ENCODE results near the gene GON7. TPM values are rescaled to one million over a fixed set of nuclear protein-coding genes. Genes with fewer than 3 reads are reported as not detected.
A peak's percentile ranks its signal among the peaks of the same experiment; 100 is the strongest.

Gene GON7
- total RNA-seq, 6 experiments from 2014 or later: 7.9 to 10.1 (median 9.1) TPM

DNA sequence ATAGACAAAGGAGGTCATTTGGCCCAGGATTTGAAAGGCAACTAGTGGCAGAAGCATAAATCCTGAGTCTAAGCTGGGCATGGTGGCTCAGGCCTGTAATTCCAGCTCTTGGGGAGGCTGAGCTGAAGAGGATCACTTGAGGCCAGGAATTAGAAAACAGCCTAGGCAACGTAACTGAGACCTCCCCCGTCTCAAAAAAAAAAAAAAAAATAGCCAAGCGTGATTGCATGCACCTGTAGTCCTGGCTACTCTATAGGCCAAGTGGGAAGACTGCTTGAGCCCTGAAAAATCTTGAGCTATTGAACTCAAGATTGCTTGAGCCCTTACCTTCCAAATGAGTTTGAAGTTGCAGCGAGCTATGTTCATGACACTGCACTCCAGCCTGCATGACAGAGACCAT is 7.8 kb downstream of the GON7 start:
- H3K4me3 Mint-ChIP-seq: no peak overlapping the region
- H3K27me3 Mint-ChIP-seq (ENCODE audit: insufficient read depth): no peaks in the 10 kb centered on the region
- no peaks in the 10 kb centered on the region for H3K9me3 Mint-ChIP-seq
- no peak overlapping the region; the same call in 1 of the 2 replicates for H3K27ac Mint-ChIP-seq
- TF ChIP-seq, protein P1, sequence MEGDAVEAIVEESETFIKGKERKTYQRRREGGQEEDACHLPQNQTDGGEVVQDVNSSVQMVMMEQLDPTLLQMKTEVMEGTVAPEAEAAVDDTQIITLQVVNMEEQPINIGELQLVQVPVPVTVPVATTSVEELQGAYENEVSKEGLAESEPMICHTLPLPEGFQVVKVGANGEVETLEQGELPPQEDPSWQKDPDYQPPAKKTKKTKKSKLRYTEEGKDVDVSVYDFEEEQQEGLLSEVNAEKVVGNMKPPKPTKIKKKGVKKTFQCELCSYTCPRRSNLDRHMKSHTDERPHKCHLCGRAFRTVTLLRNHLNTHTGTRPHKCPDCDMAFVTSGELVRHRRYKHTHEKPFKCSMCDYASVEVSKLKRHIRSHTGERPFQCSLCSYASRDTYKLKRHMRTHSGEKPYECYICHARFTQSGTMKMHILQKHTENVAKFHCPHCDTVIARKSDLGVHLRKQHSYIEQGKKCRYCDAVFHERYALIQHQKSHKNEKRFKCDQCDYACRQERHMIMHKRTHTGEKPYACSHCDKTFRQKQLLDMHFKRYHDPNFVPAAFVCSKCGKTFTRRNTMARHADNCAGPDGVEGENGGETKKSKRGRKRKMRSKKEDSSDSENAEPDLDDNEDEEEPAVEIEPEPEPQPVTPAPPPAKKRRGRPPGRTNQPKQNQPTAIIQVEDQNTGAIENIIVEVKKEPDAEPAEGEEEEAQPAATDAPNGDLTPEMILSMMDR (IDR thresholded peaks at IDR 0.05): no peak
- DNase-seq: no peak
- H3K4me1 Mint-ChIP-seq (ENCODE audit: low read depth): peaks cover 3% of the 10 kb centered on the region
- no peaks in the 10 kb centered on the region for H3K36me3 Mint-ChIP-seq (ENCODE audit: low read depth)

DNA sequence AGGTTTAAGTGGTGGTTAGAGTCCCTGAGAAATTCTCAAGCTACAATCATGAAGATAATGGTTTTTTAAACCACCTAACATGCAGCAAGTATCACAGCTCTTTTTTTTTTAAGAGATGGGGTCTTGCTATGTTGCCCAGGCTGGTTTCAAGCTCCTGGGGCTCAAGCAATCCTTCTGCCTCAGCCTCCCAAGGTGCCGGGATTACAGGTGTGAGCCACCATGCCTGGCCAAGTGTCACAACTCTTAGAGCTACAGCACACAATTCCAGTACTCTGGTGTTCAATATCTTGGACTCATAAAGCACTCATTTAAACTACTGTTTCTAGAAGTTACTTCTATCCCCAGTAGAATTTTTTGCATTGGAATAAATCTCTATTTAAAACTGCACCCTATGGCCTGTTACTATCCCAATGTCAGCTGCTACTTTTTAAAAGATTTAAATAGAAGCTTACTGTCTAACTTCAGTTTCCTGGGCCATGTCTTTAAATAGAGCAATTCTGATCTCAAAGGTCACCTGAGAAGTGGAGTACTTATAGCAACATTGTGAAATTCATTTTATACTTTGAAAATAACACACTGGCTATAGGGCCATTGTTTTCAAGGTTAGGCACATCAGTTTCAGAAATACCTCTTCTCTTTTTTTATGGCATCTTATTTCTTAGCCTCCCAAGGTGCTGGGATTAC is 11.4 kb downstream of the GON7 start:
- no peak overlapping the region for H3K27ac Mint-ChIP-seq
- no peak overlapping the region for H3K4me3 Mint-ChIP-seq
- no peaks in the 10 kb centered on the region for H3K27me3 Mint-ChIP-seq (ENCODE audit: insufficient read depth)
- no peak for DNase-seq
- H3K4me1 Mint-ChIP-seq (ENCODE audit: low read depth): peaks cover 25% of the 10 kb centered on the region
- H3K9me3 Mint-ChIP-seq: no peaks in the 10 kb centered on the region
- H3K36me3 Mint-ChIP-seq (ENCODE audit: low read depth): no peaks in the 10 kb centered on the region
- TF ChIP-seq, protein P1 (IDR thresholded peaks at IDR 0.05): no peak

DNA sequence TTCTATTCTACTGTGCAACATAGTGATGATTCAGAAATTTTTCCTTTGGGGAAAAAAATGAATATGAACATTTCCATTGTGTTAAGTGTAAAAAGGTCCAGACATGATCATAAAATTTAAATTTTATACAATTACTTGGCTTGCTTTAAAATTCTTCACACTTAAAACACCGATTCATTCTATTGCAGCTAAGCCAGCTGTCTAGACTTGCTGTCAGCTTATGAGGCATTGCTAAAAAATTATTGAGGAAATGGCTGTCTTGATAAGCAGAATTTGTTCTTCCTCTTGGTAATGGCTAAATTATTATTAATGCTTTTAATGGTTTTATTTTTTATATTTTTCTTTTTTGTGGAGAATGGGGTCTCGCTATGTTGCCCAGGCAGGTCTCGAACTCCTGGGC is 19.9 kb downstream of the GON7 start:
- no peak for DNase-seq
- Mint-ChIP-seq H3K4me1 (ENCODE audit: low read depth) (peaks cover 40% of the 10 kb centered on the region), H3K4me3 (no peak overlapping the region), H3K27ac (no peak overlapping the region), H3K27me3 (ENCODE audit: insufficient read depth) (no peaks in the 10 kb centered on the region), H3K9me3 (no peaks in the 10 kb centered on the region), H3K36me3 (ENCODE audit: low read depth) (peaks cover 6% of the 10 kb centered on the region)
- TF ChIP-seq, protein P1 (IDR thresholded peaks at IDR 0.05): no peak

DNA sequence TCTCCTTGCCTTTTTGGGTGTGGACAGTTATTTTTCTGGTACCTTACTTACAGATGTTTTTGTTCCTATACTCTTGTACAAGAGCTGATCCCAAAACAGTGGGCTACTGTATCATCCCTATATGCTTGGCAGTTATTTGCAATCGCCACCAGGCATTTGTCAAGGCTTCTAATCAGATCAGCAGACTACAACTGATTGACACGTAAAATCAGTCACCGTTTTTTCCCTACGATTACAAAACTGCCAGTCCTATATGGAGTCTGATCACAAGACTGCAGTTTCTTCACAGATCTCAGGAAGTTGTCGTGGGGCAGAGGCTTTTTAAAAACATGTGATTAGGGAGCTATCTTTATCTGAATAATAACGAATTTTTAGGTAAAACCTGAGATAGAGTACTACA is 20.4 kb downstream of the GON7 start:
- DNase-seq: no peak
- H3K27ac Mint-ChIP-seq: peak overlapping the region; percentile 58; the same call in 1 of the 2 replicates
- peaks cover 9% of the 10 kb centered on the region for H3K36me3 Mint-ChIP-seq (ENCODE audit: low read depth)
- TF ChIP-seq, protein P1 (IDR thresholded peaks at IDR 0.05): no peak
- no peaks in the 10 kb centered on the region for H3K27me3 Mint-ChIP-seq (ENCODE audit: insufficient read depth)
- H3K4me3 Mint-ChIP-seq: peak overlapping the region; percentile 98; the same call in 1 of the 2 replicates
- H3K4me1 Mint-ChIP-seq (ENCODE audit: low read depth): peaks cover 44% of the 10 kb centered on the region
- no peaks in the 10 kb centered on the region for H3K9me3 Mint-ChIP-seq

DNA sequence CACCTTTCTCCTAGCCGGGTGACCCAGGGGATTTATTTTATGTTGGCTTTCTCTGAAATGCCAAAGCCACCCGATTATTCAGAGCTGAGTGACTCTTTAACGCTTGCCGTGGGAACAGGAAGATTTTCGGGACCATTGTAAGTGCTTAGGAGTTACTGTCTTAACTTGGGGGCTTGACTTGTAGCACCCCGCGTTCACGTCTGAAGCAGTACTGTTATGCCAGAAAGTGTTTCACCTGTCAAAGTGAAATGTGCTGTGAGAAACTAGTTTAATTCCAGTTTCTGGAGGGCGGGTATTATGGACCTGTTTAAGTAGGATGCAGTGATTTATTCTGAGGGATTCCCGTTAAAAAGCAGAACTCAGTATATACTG is 21.5 kb downstream of the GON7 start:
- peaks cover 9% of the 10 kb centered on the region for H3K36me3 Mint-ChIP-seq (ENCODE audit: low read depth)
- H3K27me3 Mint-ChIP-seq (ENCODE audit: insufficient read depth): no peaks in the 10 kb centered on the region
- peak overlapping the region; percentile 98 for H3K4me3 Mint-ChIP-seq
- peaks cover 36% of the 10 kb centered on the region for H3K4me1 Mint-ChIP-seq (ENCODE audit: low read depth)
- DNase-seq: no peak
- peak overlapping the region; percentile 95 for H3K27ac Mint-ChIP-seq
- H3K9me3 Mint-ChIP-seq: no peaks in the 10 kb centered on the region
- TF ChIP-seq, protein P1 (IDR thresholded peaks at IDR 0.05): no peak

All from HFFc6 (cell line).